GM18511 (cell line): ENCODE results near the gene MKNK2.

Source experiments
- ATAC-seq: cut with Tn5 transposase; IDR thresholded peaks from one replicate; pipeline ENCODE4 v1.9.1; 2021; ENCODE audit warnings: mild to moderate bottlenecking, moderate library complexity; ENCODE audit not compliant: unreplicated experiment

The MKNK2 gene

GRCh38 chr19:2033115-2033824 is 17.8 kb downstream of the MKNK2 start:
- ATAC-seq, result no peak

- no peak for ATAC-seq
Observed at GRCh38 chr19:2032296-2032941, 18.6 kb downstream of the MKNK2 start.

- no peak for ATAC-seq
Observed at GRCh38 chr19:2027361-2027760, 23.7 kb downstream of the MKNK2 start.

GRCh38 chr19:2026770-2027169 is 24.3 kb downstream of the MKNK2 start:
- ATAC-seq, result no peak

GRCh38 chr19:2022289-2022688 is 28.8 kb downstream of the MKNK2 start:
- ATAC-seq, result no peak

- ATAC-seq, result no peak
Observed at GRCh38 chr19:2021453-2022140, 29.4 kb downstream of the MKNK2 start.

GRCh38 chr19:2018752-2019151 is 32.3 kb downstream of the MKNK2 start:
- no peak for ATAC-seq

GRCh38 chr19:2016041-2016807 is 34.8 kb downstream of the MKNK2 start:
- ATAC-seq, result no peak

GRCh38 chr19:2015608-2015950 is 35.5 kb downstream of the MKNK2 start, which contains the start of gene BTBD2:
TSS of gene BTBD2 (minus strand) at chr19:2015714. CDS start at chr19:2015703, 11 bp downstream.
- no peak for ATAC-seq

GRCh38 chr19:2014731-2015607 is 36.1 kb downstream of the MKNK2 start:
- ATAC-seq, result no peak

GRCh38 chr19:2014131-2014571 is 36.9 kb downstream of the MKNK2 start:
- no peak for ATAC-seq

- ATAC-seq, result no peak
Observed at GRCh38 chr19:2013683-2013961, 37.4 kb downstream of the MKNK2 start.

GRCh38 chr19:2012941-2013682 is 37.9 kb downstream of the MKNK2 start:
- ATAC-seq, result no peak

- ATAC-seq, result no peak
Observed at GRCh38 chr19:2011169-2011568, 39.9 kb downstream of the MKNK2 start.

GRCh38 chr19:2010135-2010668 is 40.8 kb downstream of the MKNK2 start:
- ATAC-seq, result no peak

- ATAC-seq, result no peak
Observed at GRCh38 chr19:2003874-2004273, 47.2 kb downstream of the MKNK2 start.

GRCh38 chr19:1999856-2000515 is 51.1 kb downstream of the MKNK2 start:
- no peak for ATAC-seq

- no peak for ATAC-seq
Observed at GRCh38 chr19:1998712-1999708, 52.0 kb downstream of the MKNK2 start.
